Stimulated activated CD8-positive, alpha-beta memory T cell treated with anti-CD3 and anti-CD28 coated beads, Interleukin-2, amount 100 ng/mL, for 1 hour (primary cell): Measurements from ENCODE around the gene CYFIP1.

Source experiments
- DNase-seq, 2 donors: peaks; one replicate each; pipeline ENCODE4 v3.0.0-alpha.2; 2020; ENCODE audit warnings: low read depth in 2 of 2

CYFIP1 gene

DNA sequence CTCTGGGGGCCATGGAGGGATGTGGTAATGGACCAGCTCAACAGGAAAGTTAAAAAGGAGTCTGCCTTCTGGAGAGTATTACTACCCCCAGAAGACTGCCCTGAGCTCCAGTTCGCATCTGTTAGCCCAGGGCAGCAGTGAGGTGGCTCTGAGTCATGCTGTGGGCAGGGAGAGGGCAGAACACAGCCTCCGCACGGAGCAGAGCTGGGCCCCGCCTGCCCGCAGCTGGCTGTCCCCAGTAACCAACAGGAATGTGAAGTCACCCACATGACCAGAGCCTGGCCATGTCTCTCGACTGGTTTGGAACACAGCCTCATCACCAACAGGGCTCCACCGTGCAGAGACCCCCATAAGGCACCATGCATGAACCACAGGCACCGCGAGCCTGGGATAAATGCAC, 62.1 kb downstream of the CYFIP1 start:
- DNase-seq: no peak

DNA sequence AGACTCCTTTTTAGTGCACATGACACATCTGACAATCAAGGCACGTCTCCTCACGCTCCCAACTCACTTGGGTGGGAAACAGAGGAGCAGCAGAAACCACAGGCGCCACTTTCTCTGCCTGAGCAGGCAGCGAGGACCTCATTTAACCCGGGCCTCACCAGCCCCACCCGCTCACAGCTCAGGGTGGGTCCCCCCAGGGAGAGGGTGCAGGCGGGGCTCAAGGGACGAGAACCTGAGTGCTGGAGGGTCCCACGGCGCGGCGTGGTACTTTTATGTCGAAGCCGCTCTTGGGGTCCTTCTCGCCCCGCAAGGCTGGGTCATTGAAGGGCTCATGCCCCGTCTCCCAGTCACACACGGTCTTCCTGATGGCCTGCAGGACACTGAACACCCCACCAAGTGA, 62.6 kb downstream of the CYFIP1 start:
- DNase-seq: no peak

DNA sequence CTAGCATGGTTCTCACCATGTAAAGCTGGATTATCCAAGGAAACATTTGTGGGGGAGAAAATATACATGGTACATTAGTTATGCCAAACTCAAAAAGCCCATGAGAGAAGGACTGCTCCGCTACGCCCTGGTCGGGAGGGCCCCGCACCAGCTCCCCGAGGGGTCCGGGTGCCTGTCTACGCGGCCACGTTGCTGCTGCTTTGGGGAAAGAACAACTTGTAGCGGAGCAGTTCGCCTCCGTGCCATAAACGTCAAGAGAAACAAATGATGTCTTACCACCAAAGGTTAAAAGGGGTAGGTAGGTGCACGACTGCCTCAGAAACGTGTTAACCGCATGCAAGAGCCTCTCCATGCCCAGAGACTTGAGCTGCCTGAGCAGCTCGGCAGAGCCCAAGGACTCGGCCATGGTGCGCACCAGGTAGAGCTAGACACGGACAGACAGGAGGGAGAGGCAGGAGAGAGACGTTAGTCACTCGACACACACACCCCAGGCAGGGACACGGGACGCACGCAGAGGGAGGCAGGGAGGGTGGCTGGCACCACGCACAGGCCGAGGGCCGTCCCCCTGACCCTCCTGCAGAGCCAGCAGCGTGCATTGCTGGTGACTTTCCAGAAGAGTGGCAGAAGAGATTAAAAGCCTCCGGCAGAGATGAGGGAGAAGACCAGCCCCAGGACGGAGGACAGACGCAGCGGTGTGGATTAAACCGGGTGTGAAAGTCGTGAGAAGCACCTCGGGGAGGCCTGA, 63.4 kb downstream of the CYFIP1 start:
- no peak for DNase-seq

GRCh38 chr15:22915866-22916515, 64.2 kb downstream of the CYFIP1 start:
- no peak for DNase-seq

- DNase-seq: no peak
Observed at GRCh38 chr15:22913646-22914380, 66.4 kb downstream of the CYFIP1 start.

GRCh38 chr15:22912256-22912655, 67.9 kb downstream of the CYFIP1 start:
- DNase-seq: no peak

GRCh38 chr15:22911306-22911705, 68.9 kb downstream of the CYFIP1 start:
- DNase-seq: no peak

GRCh38 chr15:22908830-22909229, 71.3 kb downstream of the CYFIP1 start:
- DNase-seq: no peak

GRCh38 chr15:22907161-22907950, 72.8 kb downstream of the CYFIP1 start:
- no peak for DNase-seq

DNA sequence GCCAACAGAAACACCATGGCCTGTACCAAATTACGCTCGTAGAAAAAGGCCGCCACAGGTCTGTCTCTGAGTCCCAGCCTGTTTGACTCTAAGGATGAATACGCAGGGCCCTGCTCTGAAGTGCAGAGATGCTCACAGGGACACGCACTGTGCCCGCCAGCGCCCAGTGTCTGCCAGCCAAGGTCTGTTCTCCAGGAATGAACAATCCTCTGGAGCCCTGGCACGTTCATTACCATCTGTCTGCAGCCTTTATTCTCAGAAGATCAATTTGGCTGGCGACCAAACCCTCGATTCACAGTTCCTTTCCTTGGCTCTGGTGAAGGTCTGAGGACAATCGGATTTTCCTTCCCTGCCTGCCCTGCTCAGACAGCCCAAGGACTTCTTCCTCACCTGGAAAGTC, 75.4 kb downstream of the CYFIP1 start:
- no peak for DNase-seq

GRCh38 chr15:22903961-22904534, 76.1 kb downstream of the CYFIP1 start:
- DNase-seq: no peak

GRCh38 chr15:22903427-22903826, 76.7 kb downstream of the CYFIP1 start:
- no peak for DNase-seq

DNA sequence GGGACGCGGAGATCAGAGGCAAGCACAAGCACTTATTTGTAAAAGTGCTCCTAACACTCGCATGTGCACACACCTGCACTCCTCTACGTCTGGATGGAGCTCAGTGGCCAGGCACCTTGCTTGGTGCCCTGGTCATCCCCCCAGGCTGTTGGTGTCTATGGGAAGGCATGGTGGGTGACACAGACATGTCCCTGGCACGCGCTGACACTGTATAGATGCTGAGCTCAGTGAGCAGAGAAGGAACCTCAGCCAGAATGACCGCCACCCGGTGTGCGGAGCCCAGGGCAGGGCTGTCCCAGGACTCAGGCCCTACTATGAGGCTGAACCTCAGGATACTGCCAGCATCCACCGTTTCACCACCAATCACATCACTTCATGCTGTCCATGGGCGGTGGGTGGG, 77.2 kb downstream of the CYFIP1 start:
- DNase-seq: no peak

- no peak for DNase-seq
Observed at GRCh38 chr15:22902578-22902977, 77.6 kb downstream of the CYFIP1 start.

DNA sequence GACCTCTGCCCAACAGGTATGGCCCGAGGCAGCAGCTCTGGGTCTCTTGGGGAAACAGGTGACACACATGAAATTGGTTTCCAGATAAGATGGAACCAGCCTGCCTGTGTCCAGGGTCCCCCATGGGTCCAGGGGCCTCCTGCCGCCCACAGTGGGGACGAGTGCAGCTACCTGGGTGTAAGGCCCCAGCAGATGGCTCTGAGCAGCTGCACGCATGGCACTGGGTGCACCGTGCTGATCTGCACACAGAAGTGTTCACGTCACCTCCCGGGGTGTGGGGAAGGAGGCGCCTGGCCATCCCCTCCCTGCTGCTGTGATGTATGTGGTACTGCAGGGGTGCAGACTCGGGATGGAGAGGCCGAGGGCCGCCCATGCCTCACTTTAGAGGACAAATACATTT, 78.1 kb downstream of the CYFIP1 start:
- no peak for DNase-seq

DNA sequence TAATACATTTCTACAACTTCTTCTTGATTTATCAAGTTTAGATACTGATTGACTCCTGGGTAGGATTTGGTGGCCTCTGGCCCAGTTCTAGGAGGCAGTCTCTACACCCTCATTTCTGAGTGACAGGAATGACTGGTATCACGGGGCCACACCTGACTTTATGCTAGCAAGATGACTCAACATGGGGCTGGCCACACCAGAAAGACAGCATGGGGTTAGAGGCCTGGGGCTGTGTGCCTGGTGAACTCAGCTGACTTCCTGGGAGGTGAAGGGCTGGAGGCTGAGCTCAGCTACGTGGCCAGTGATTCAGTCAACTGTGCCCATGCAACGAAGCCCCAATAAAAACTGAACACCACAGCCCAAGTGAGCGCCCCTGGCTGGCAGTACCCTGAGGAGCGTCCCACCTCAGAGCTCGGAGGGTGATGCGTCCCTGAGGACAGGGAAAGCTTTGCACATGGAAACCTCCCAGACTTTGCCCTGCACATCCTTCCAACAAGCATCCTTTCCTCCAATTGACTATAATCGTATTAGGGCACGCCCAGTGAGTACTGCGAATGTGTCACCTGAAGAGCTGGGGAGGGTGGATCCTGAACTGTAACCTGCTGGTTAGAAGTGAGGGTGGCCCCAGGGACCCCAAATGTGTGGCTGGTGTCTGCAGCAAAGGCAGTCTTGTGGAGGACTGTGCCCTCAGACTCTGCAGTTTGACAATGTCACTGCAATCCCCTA, 84.5 kb downstream of the CYFIP1 start:
- DNase-seq: no peak

DNA sequence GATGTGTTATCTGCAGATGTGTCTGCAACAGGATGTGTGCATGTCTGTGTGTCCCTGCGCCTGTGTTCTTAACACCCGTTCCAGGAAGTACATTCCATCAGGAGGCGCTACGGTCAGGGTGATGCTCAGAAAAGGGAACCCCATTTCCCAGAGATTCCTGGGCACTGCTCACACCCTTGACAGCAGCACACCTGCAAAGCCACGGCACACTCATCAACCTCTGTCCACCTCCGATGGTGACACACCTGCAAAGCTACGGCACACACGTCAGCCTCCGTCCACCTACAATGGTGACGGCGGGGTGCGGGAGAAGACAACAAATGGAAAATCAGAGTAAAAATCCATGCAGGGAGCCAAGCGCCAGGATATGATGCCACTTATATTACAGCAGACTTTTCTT, 86.3 kb downstream of the CYFIP1 start:
- no peak for DNase-seq

DNA sequence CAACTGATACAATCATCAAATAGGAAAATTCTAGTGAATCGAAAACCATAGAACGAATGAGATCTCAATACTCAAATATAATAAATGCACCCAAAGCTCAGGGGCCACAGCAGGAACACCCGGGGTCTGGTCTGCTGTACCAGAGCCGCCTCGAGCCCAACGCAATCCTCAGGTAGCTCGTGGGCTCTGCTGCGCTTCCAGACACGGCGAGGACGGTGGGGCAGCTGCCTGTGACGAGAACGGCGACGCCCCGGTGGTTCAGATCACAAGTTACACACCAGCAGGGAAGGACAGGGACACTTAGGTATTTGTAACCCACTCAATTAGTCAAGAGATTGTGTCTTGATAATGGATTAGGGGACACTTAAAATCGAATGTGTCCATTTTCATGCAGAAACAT, 87.1 kb downstream of the CYFIP1 start:
- no peak for DNase-seq

DNA sequence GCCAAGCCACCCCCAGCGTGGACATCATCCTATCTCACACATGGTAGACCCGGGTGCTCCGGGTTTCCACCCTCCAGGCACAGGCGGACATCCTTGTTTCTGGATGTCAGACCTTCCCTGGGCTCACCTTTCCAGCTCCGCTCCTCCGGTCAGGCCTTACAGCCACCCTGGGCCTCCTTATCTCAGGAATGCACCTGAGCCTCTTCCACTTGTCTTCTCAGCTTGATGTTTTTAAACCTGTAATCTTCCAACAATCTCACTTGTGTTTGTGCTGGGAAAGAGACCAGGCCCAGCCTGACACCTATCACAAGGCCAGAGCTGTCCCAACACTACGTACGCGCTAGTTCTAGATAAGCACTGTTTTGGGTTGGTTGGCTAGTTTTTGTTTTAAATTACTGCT, 87.8 kb downstream of the CYFIP1 start:
- DNase-seq: no peak

- DNase-seq: no peak
Observed at GRCh38 chr15:22891426-22892210, 88.5 kb downstream of the CYFIP1 start.
